ENCODE data around the gene ENTPD1.
"Not testable (repeated sequence)": the region's sequence is repeated elsewhere in the genome, so short reads cannot be mapped to it uniquely, and the experiment has no call there.

The ENTPD1 gene

GRCh38 chr10:95728526-95728925, 27.4 kb upstream of the ENTPD1 start:
- 0 out of 2 replicates have a peak, but pooled peaks have one; percentile 6 for TF ChIP-seq CTCF (IDR thresholded peaks at IDR 0.05; ENCODE audit: control insufficient read depth, extremely low read depth, insufficient read depth)
- no peak for DNase-seq (ENCODE audit: low read depth)
- no peak overlapping the region for H3K4me3 ChIP-seq (ENCODE audit: low read depth, low read length)

- TF ChIP-seq CTCF (IDR thresholded peaks at IDR 0.05; ENCODE audit: control insufficient read depth, extremely low read depth, insufficient read depth), result no peak
- DNase-seq (ENCODE audit: low read depth), result no peak
Measured at GRCh38 chr10:95729323-95730055, 26.5 kb upstream of the ENTPD1 start.

GRCh38 chr10:95730233-95730632, 25.7 kb upstream of the ENTPD1 start:
- H3K4me3 ChIP-seq (ENCODE audit: low read depth, low read length), result no peak overlapping the region
- TF ChIP-seq CTCF (IDR thresholded peaks at IDR 0.05; ENCODE audit: control insufficient read depth, extremely low read depth, insufficient read depth), result no peak
- DNase-seq (ENCODE audit: low read depth), result no peak

More at GRCh38 chr10:95729323-95730055, 26.5 kb upstream of the ENTPD1 start:
- no peak overlapping the region for H3K4me3 ChIP-seq (ENCODE audit: low read depth, low read length)

GRCh38 chr10:95732907-95733306, 23.1 kb upstream of the ENTPD1 start:
- not testable (repeated sequence) for DNase-seq (ENCODE audit: low read depth); H3K4me3 ChIP-seq (ENCODE audit: low read depth, low read length)

- TF ChIP-seq CTCF (IDR thresholded peaks at IDR 0.05; ENCODE audit: control insufficient read depth, extremely low read depth, insufficient read depth), result no peak
- no peak overlapping the region for H3K4me3 ChIP-seq (ENCODE audit: low read depth, low read length)
Measured at GRCh38 chr10:95739056-95739455, 16.9 kb upstream of the ENTPD1 start.

GRCh38 chr10:95741807-95742467, 14.0 kb upstream of the ENTPD1 start:
- H3K4me3 ChIP-seq (ENCODE audit: low read depth, low read length), result no peak overlapping the region
- no peak for TF ChIP-seq CTCF (IDR thresholded peaks at IDR 0.05; ENCODE audit: control insufficient read depth, extremely low read depth, insufficient read depth)
- DNase-seq (ENCODE audit: low read depth), result no peak

More at GRCh38 chr10:95739056-95739455, 16.9 kb upstream of the ENTPD1 start:
- no peak for DNase-seq (ENCODE audit: low read depth)

- H3K4me3 ChIP-seq (ENCODE audit: low read depth, low read length), result no peak overlapping the region
- no peak for TF ChIP-seq CTCF (IDR thresholded peaks at IDR 0.05; ENCODE audit: control insufficient read depth, extremely low read depth, insufficient read depth)
- peak; percentile 65 for DNase-seq (ENCODE audit: low read depth)
Measured at GRCh38 chr10:95742485-95742884, 13.5 kb upstream of the ENTPD1 start.

All from LNCaP clone FGC (cell line).